IMR-90 (cell line): ENCODE results near the gene SMARCD1.

Source experiments
- POLR2A ChIP-seq: IDR thresholded peaks from 2 replicates; pipeline ENCODE4 v1.6.1; 2012; ENCODE audit warnings: mild to moderate bottlenecking, low read depth, low read length
- RCOR1 ChIP-seq: IDR thresholded peaks from 2 replicates; pipeline ENCODE4 v1.6.1; 2012; ENCODE audit warnings: mild to moderate bottlenecking, low read length, improper control_type of control experiment; ENCODE audit not compliant: insufficient replicate concordance

DNA sequence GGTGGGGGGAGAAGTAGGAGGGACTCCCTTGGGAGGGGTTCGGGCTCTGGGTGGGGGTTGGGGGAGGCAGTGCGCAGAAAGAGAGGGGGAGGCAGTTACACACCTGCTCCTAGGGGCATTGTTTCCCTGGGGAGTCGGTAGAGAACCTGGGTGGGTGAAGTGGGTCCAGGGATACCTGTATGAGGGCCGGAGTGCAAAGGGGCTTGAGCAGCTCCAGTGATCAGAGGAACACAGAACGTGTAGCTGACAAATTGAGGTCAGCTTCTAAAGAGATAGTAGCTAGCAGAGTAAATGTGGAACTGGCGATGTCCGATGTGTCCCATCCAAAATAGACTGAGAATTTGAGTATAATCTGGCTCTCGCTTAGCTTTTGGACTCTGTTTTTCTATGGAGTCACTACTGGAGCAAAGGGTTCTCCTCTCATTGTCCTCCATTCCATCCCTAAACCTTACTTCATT is 502 bp downstream of the SMARCD1 start:
- TF ChIP-seq POLR2A (no peak), RCOR1 (no peak)
